ENCODE data around the gene GPR26.

The GPR26 gene

GRCh38 chr10:123636598-123637325, 29.4 kb upstream of the GPR26 start:
- H3K4me3 ChIP-seq (ENCODE audit: low read length) = no peak overlapping the region
- DNase-seq (ENCODE audit: low read depth) = peak; percentile 8
- no peak for TF ChIP-seq CTCF (IDR thresholded peaks at IDR 0.05; ENCODE audit: insufficient read depth, low read depth, low read length, missing control alignments)

DNA sequence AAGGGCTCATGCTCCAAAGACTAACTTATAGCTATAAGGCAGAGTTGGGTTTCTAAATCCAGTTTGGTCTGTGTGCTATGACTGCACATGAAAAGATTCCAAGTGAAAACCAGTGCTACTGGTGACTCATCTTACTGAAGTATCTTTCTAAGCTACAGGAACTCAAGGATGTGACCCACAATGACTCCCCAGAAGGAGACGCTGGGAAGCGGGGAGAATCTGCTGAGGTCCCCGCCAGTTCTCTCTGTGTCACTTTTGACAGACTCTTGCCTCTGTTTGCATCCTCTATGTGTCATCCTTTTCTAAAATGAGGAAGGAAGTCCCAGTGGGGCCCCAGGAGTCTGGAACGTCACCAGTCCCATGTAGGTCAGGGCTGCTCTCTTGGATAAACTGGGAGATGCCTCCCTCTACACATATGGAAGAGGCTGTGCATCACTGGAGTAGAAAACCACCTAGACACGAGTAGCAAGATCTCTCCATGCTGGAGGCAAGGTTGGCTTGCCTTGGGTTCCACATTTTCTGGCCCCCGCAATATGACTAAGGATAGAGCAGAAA, 28.8 kb upstream of the GPR26 start:
- DNase-seq (ENCODE audit: low read depth) = peak; percentile 10
- TF ChIP-seq CTCF (IDR thresholded peaks at IDR 0.05; ENCODE audit: insufficient read depth, low read depth, low read length, missing control alignments) = no peak
- no peak overlapping the region for H3K4me3 ChIP-seq (ENCODE audit: low read length)

DNA sequence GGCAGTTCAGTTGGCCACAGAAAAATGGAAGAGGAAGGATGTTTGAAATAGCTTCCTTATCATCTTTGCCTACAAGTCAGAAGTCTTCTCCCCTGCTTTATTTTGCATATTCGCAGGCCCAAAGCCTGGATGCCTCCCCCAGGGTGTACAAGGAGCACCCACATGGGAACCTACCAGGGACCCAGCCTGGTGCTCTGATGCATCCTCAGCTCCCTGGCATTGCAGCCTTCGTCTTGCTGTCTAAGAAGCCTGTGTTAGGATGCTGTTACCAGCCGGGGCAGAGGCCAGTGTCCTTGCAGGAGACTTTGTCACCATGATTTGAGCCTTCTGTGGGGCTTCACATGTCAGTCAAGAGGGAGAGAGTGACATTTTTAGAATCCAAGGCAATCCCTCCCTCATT, 27.0 kb upstream of the GPR26 start:
- DNase-seq (ENCODE audit: low read depth) = no peak

GRCh38 chr10:123640016-123640535, 26.1 kb upstream of the GPR26 start:
- TF ChIP-seq CTCF (IDR thresholded peaks at IDR 0.05; ENCODE audit: insufficient read depth, low read depth, low read length, missing control alignments) = no peak
- no peak for DNase-seq (ENCODE audit: low read depth)
- H3K4me3 ChIP-seq (ENCODE audit: low read length) = no peak overlapping the region

More for the DNA sequence above, 27.0 kb upstream of the GPR26 start:
- TF ChIP-seq CTCF (IDR thresholded peaks at IDR 0.05; ENCODE audit: insufficient read depth, low read depth, low read length, missing control alignments) = no peak
- no peak overlapping the region for H3K4me3 ChIP-seq (ENCODE audit: low read length)

DNA sequence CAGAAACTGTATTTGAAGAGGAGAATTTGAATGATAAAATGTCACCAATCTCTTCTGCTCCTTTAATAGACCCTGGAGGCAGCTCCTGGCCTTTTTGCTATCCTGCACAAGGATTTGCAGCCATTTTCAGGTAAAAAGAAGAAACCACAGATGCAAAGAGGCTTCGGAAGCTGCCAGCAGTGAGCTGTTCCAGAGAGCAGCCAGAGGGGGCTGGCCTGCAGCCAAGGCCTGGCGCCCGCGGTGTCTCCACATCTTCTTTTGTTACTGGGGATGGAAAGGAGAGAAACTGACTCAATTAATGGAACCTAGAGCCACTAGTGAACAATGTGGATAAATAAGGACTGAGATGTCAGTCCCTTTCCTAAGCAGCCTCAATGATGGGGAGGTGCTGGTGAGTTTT, 23.9 kb upstream of the GPR26 start:
- no peak for DNase-seq (ENCODE audit: low read depth)
- no peak for TF ChIP-seq CTCF (IDR thresholded peaks at IDR 0.05; ENCODE audit: insufficient read depth, low read depth, low read length, missing control alignments)
- no peak overlapping the region for H3K4me3 ChIP-seq (ENCODE audit: low read length)

GRCh38 chr10:123642697-123643096, 23.5 kb upstream of the GPR26 start:
- no peak for DNase-seq (ENCODE audit: low read depth)
- no peak overlapping the region for H3K4me3 ChIP-seq (ENCODE audit: low read length)
- TF ChIP-seq CTCF (IDR thresholded peaks at IDR 0.05; ENCODE audit: insufficient read depth, low read depth, low read length, missing control alignments) = no peak
